ENCODE results near the gene GABRD. TPM values are rescaled to one million over a fixed set of nuclear protein-coding genes. Genes with fewer than 3 reads are reported as not detected.
"Not testable (repeated sequence)": the region's sequence is repeated elsewhere in the genome, so short reads cannot be mapped to it uniquely, and the experiment has no call there.

The GABRD gene
- total RNA-seq, 1 donor from 2014 or later: not detected

GRCh38 chr1:1978108-1978507, 41.0 kb upstream of the GABRD start:
- H3K27ac ChIP-seq: no peak overlapping the region
- intact Hi-C loops (cut with DNase I): no loop called here
- no peak overlapping the region for H3K4me3 ChIP-seq
- H3K9me3 ChIP-seq: no peaks in the 10 kb centered on the region
- H3K4me1 ChIP-seq: no peaks in the 10 kb centered on the region
- H3K36me3 ChIP-seq: no peaks in the 10 kb centered on the region
- no peak for DNase-seq (ENCODE audit: low spot score in 2 of 2)
- TF ChIP-seq CTCF (IDR thresholded peaks at IDR 0.05): no peak
- no peaks in the 10 kb centered on the region for H3K27me3 ChIP-seq

GRCh38 chr1:1978690-1979481, 40.3 kb upstream of the GABRD start:
- H3K4me1 ChIP-seq; intact Hi-C loops (cut with DNase I); DNase-seq (ENCODE audit: low spot score in 2 of 2); H3K4me3 ChIP-seq; H3K27ac ChIP-seq; H3K9me3 ChIP-seq; H3K36me3 ChIP-seq; H3K27me3 ChIP-seq: not testable (repeated sequence)

DNA sequence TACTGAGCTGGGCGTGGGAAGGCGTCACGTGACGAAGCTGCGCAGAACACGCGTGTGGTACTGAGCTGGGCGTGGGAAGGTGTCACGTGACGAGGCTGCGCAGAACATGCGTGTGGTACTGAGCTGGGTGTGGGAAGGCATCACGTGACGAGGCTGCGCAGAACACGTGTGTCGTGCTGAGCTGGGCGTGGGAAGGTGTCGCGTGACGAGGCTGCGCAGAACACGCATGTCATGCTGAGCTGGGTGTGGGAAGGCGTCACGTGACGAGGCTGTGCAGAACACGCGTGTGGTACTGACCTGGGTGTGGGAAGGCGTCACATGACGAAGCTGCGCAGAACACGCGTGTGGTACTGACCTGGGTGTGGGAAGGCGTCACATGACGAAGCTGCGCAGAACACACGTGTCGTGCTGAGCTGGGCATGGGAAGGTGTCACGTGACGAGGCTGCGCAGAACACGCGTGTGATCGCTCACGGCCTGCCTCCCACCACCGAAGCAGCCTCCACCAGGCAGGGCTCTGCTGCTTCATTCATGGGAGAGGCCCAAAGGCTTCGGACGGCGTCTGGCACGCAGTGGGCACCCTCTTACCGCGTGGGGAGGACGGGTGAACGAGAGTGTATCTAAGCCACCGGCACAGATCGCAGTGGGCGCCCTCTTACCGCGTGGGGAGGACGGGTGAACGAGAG, 39.5 kb upstream of the GABRD start:
- no peaks in the 10 kb centered on the region for H3K36me3 ChIP-seq
- DNase-seq (ENCODE audit: low spot score in 2 of 2): no peak
- H3K27ac ChIP-seq: no peak overlapping the region
- no peak overlapping the region for H3K4me3 ChIP-seq
- intact Hi-C loops (cut with DNase I): no loop called here
- no peaks in the 10 kb centered on the region for H3K27me3 ChIP-seq
- no peaks in the 10 kb centered on the region for H3K9me3 ChIP-seq
- TF ChIP-seq CTCF (IDR thresholded peaks at IDR 0.05): no peak
- no peaks in the 10 kb centered on the region for H3K4me1 ChIP-seq

GRCh38 chr1:1980467-1981141, 38.5 kb upstream of the GABRD start:
- DNase-seq (ENCODE audit: low spot score in 2 of 2): no peak
- no peak for TF ChIP-seq CTCF (IDR thresholded peaks at IDR 0.05)
- no peaks in the 10 kb centered on the region for H3K36me3 ChIP-seq
- no peaks in the 10 kb centered on the region for H3K27me3 ChIP-seq
- no peak overlapping the region for H3K27ac ChIP-seq
- intact Hi-C loops (cut with DNase I): no loop called here
- H3K4me3 ChIP-seq: no peak overlapping the region
- H3K4me1 ChIP-seq: no peaks in the 10 kb centered on the region
- H3K9me3 ChIP-seq: no peaks in the 10 kb centered on the region

DNA sequence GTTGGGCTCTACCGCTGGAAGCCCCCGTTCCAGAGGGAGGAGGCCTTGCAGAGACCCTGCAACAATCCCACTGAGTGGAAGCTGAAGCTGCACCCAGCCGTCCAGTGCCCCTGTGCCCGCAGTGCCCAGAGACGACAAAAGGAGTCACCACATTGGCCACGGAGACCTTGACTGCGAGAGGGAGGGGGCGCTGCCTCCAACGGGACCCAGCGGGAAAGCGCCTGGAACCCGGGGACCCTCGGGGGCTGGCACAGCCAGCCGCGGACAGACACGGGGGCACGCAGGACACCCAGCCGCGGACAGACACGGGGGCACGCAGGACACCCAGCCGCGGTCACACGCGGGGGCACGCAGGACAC, 38.0 kb upstream of the GABRD start:
- no peaks in the 10 kb centered on the region for H3K9me3 ChIP-seq
- no peaks in the 10 kb centered on the region for H3K27me3 ChIP-seq
- intact Hi-C loops (cut with DNase I): no loop called here
- H3K27ac ChIP-seq: no peak overlapping the region
- H3K36me3 ChIP-seq: no peaks in the 10 kb centered on the region
- no peak for TF ChIP-seq CTCF (IDR thresholded peaks at IDR 0.05)
- no peaks in the 10 kb centered on the region for H3K4me1 ChIP-seq
- no peak for DNase-seq (ENCODE audit: low spot score in 2 of 2)
- H3K4me3 ChIP-seq: no peak overlapping the region

GRCh38 chr1:1981631-1982327, 37.4 kb upstream of the GABRD start:
- H3K36me3 ChIP-seq; intact Hi-C loops (cut with DNase I); DNase-seq (ENCODE audit: low spot score in 2 of 2): not testable (repeated sequence)

More at GRCh38 chr1:1981631-1982327, 37.4 kb upstream of the GABRD start:
- H3K4me1 ChIP-seq, H3K27ac ChIP-seq, H3K9me3 ChIP-seq, H3K4me3 ChIP-seq, H3K27me3 ChIP-seq: not testable (repeated sequence)

All from ascending aorta (tissue), 2 donors.